Neural progenitor cell (in vitro differentiated cells): ENCODE measurements around the gene TDG.

ENCODE experiments used
- EZH2 ChIP-seq: fragments of 200-600 bp; sonication (generic); IDR thresholded peaks from 2 replicates; pipeline ENCODE4 v1.6.1; 2017; ENCODE audit warnings: antibody characterized with exemption, mild to moderate bottlenecking, moderate library complexity
- TF ChIP-seq, protein P1 (sequence below): fragments of 200-600 bp; sonication (generic); IDR thresholded peaks from 2 replicates; pipeline ENCODE4 v1.5.1; 2017; ENCODE audit warnings: antibody characterized with exemption, mild to moderate bottlenecking

GRCh38 chr12:103997286-103997900 is 31.7 kb downstream of the TDG start:
- TF ChIP-seq EZH2, result no peak
- TF ChIP-seq, protein P1, sequence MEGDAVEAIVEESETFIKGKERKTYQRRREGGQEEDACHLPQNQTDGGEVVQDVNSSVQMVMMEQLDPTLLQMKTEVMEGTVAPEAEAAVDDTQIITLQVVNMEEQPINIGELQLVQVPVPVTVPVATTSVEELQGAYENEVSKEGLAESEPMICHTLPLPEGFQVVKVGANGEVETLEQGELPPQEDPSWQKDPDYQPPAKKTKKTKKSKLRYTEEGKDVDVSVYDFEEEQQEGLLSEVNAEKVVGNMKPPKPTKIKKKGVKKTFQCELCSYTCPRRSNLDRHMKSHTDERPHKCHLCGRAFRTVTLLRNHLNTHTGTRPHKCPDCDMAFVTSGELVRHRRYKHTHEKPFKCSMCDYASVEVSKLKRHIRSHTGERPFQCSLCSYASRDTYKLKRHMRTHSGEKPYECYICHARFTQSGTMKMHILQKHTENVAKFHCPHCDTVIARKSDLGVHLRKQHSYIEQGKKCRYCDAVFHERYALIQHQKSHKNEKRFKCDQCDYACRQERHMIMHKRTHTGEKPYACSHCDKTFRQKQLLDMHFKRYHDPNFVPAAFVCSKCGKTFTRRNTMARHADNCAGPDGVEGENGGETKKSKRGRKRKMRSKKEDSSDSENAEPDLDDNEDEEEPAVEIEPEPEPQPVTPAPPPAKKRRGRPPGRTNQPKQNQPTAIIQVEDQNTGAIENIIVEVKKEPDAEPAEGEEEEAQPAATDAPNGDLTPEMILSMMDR, result no peak
